Effector CD8-positive, alpha-beta T cell (primary cell): ENCODE results near the gene ST7L.
A peak's percentile ranks its signal among the peaks of the same experiment; 100 is the strongest.

Source experiments
- DNase-seq: peaks from one replicate; lab custom pipeline; 2025; lab: John Stamatoyannopoulos, UW

Gene ST7L

DNA sequence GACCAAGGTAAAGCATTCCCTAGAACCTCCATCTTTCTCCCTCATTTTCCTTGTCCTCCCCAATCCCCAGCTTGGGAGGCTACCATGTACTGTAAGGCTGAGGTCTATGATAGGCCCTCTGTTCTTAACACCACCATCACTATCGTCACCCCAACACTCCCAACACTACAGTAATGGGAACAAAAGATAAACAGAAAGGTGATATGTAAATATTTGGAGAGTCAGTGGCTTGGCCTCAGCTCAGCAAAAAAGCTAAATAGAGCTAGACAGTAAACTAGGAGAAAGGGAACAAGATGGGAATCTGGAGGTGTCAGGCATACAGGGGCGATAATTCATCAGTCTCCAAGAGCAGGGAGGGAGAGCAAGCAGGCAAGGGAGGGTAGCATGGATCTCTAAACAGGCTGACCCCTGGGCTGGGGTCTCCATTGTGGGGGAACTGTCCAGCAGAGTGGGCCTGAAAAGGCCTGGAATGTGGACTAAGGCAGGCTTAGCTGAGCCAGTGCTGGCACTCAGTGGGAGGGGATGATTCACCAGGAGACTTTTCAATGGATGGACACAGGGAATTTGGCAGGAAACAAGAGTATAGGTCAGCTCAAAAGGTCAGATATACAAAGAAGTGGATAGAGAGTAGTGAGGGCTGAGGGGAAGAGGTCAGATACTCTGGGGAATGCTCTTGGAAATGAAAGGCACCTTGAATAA, 103.5 kb downstream of the ST7L start:
- DNase-seq: no peak

DNA sequence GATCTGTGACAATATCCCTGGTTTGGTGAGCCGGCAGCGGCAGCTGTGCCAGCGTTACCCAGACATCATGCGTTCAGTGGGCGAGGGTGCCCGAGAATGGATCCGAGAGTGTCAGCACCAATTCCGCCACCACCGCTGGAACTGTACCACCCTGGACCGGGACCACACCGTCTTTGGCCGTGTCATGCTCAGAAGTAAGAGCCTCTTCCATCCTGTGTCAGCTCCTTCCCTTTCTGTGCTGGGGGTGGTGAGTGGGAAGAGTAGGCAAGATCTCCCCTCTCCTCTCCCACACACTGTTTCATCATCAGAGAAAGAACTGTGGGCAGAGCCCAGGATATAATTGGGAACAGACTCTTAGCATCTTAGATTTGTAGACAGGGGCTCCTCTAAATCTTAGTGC, 104.0 kb downstream of the ST7L start:
- no peak for DNase-seq

DNA sequence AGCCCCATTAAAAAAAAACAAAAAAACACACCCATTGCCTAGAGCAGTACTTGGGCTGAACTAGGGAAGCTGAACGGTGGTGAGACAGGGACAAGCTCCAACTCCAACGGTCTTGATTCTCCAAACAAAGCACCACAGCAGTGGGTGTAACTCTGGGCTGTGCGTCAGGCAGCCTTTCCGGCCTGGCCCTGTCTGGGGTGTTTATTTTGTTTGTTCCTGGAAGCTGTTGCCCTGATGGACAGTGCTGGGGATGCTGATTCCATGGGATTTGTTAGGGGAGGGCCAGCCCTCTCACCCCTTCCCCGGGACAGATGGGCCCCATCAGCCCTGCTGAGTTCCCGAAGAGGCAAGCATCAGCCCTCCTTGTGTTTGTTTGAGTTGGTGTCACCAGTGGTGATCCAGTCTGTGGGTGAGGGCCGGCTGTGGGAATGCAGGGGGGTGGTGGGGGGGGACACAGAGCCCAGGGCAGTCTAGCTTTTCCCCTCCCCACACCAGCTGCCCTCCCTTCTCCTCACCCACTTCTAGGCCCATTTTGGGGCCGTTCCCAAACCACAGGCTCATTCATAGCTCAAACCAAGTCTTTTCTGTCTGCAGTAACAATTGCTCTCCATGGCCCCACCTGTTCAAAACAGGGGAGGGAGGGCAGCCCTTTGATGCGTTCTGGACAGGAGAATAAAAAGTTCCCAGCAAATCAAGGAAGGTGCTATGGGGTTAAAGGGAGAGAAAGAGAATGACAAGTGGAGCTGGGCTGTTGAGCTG, 105.7 kb downstream of the ST7L start:
- no peak for DNase-seq

GRCh38 chr1:112511897-112512296, 107.0 kb downstream of the ST7L start:
- DNase-seq: no peak

DNA sequence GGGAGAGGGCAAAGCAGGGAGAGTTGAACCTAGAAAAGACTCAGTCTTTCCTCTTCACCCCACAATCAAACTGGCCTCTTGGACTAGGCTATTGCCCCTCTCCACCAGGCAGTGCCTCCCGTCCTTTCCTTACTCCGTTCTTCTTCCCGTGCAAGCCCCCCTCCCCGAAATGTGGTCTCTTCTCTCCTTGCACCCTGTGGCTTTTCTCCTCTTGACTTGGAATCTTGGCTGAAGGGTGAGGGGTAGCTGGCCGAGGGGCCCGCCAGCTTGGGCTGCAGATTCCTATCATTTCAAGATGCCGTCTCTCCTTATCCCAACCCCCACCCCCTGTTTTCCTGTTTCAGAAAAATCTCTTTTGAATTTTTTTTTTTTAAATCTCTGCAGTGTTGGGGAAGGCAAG, 108.6 kb downstream of the ST7L start:
- no peak for DNase-seq

DNA sequence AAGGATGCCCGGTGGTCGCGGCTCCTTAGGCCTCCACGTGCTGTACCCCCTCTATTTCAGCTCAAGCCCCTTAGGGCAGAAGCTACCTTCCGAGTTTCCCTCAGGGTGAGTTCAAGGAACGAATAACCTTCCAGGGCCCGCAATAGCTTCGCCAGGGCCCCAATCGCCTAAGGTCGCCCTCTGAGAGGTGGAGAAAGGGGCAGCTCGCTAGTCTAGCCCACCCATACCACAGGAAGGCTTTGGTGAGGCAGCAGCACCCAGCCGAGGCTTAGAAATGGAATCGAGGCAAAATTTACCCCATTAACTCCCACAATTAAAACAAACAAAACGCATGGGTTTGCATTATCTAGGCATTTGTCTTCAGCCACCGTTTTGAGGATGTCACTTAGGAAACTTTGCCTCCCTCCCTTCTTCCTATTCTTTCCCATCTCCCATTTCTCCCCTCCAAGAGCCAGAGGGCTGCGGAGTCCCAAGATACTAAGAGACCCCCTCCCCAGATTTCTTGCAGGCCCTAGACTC, 109.2 kb downstream of the ST7L start:
- no peak for DNase-seq

DNA sequence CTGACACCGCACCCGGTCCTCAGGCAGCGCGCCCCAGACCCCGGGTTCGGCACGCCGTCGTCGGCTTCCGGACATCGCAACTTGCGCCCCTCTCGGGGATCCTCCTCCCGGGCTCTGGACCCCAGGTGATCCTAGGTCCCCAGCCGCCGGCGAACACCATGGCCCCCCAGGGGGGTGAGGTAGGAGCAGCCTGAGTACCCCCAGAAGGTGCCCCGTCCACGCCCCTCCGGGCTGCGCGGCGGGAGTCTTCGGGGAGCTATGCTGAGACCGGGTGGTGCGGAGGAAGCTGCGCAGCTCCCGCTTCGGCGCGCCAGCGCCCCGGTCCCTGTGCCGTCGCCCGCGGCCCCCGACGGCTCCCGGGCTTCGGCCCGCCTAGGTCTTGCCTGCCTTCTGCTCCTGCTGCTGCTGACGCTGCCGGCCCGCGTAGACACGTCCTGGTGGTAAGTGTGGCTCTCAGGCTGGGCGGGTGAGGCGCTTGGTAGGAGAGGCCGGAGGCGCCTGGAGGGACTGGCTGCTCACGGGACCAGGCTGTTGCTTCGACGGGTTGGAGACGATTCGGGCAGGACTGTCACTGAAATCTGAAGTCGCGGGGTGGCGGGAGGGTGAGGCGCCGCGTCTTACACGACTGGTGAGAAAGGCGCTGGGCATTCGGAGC, 109.8 kb downstream of the ST7L start:
- DNase-seq: no peak

DNA sequence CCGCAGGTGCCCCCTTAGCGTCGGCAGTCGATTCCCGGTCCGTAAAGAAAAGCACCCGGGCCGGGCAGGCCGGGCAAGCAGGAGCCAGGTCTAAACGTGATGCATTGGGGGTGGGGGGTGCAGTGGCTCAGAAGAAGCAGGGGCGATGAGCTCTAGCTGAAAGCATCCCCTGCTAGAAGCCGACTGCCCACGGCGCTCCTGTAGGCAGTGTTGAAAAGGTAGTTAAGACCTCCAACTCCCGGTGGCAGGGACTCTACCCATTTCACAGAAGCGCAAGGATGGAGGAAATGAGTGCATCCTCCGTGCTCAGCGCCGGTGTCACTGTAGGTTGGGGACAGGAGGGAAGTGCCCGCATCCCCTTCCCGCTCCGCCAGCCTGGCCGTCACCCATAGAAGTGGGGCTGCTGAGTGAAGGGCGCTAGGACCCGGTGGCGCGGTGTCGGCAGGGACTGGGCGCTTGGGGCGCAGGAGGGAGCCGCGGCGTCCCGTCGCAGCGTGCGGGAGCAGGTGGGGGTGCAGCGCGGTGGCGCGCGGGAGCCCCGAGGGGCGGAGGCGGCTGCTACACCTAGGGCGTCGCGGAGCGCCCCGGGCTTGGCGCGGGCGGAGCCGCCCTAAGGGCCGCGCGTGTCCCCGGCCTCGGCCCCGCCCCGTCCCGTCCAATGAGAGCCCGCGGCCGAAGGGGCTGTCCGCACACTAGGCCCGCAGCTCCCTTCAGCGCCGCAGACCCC, 110.5 kb downstream of the ST7L start, which contains the start of gene WNT2B:
Gene WNT2B (plus strand): TSS at position 688 of the 727 bp plus-strand sequence. CDS start 298 bp downstream, outside the sequence.
- peak; percentile 4 for DNase-seq

DNA sequence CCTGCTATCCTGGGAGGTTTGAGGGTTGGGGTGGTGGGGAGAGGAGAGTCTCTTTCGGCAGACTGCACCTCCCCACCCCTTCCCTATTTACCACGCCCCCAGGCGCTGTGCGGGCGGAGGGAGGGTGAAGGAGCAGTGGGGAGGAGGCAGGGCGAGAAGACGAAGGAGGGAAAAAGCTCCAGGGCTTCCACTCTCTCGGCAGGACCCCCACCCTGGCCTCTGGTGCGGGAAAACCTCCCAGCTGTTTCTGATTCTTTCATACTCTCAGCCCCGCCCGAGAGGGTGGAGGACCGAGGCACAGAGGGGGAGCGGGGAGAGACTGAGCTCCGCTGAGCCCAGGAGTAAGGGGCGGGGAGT, 111.0 kb downstream of the ST7L start:
- no peak for DNase-seq

GRCh38 chr1:112507336-112507735, 111.6 kb downstream of the ST7L start:
- DNase-seq: no peak

DNA sequence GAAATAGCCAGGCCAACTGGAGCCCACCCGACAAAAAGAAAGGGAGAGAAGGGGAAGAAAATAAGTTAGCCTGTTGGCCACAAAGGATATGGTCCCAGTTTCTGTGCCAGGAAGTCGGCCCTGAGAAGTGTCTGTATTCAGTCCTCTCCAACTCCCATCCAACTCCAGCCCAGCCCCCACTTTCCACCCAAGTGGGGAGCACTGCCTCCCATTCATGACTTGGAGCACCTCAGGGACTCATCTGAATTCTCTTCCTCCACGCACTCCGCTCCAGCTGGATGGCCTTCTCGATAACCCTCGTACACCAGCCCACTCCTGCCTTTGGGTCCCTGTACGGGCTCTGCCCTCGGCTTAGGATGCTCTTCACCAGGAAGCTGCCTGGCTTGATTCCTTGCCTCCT, 112.2 kb downstream of the ST7L start:
- no peak for DNase-seq

DNA sequence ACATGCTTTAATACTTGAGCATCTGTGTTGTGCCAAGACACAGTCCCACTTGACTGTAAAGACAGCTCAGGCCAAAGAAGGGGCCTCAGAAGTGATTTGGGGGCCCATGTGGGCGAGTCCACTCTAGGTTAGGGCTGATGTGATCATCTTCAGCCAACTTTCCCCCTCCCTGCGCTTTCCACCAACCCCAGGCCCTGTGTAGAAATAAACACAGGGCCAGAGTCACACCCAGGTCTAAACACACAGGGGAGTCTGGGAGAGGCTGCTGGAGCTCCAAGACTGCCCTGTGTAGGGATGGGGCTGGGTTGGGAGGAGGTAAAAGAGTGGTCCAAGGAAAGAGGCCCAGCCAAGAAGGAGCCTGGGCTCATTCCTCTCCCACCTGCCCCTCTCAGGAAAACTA, 112.6 kb downstream of the ST7L start:
- no peak for DNase-seq

DNA sequence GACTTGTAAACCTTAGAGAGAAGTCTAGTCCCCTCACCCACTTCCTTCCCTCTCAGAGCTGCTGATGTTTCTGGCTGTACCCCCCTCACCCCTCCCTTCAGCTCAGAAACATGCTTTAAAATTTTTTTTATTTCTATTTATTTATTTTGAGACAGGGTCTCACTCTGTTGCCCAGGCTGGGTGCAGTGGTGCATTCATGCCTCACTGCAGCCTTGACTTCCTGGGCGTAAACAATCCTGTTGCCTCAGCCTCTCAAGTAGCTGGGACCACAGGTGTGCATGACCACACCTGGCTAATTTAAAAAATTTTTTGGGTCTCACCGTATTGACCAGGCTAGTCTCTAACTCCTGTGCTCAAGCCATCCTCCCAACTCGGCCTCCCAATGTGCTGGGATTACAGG, 113.1 kb downstream of the ST7L start:
- no peak for DNase-seq

- no peak for DNase-seq
Observed at GRCh38 chr1:112505400-112505785, 113.5 kb downstream of the ST7L start.

DNA sequence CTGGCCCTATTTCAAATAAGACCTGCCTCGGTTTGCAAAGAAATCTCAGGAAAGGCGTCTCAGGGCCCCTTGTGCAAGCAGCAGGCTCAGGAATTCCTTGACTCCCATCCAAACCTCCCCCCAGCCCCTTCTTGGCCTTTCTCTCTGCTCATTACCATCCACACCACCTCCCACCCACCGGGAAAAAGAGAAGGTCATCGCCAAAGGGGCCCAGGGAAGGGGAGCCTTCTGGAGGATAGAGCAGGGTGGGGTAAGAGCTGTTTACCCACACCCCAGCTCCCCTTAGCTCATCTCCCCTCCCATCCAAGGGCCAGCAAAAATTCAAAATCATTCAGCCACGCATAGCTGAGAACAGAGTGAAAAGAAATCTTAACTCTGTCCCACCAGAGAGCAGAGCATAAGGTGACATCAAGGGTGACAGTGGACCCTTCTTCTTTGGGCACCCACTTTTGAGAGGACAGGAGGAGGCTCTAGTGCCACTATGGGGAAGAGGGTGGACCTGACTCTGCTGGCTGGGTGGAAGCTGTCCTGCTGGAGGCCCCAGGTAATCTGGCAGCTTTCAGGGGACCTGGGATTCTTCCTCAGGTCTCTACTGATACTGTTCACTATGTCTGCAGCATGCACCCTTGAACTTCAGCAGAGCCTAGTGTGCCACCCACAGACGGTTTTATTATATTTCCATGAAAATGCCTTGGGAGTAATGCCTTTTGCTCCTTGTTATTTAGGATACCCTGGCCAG, 114.1 kb downstream of the ST7L start:
- DNase-seq: no peak

- DNase-seq: no peak
Observed at GRCh38 chr1:112504001-112504660, 114.8 kb downstream of the ST7L start.

- DNase-seq: no peak
Observed at GRCh38 chr1:112502826-112503225, 116.1 kb downstream of the ST7L start.

- DNase-seq: peak; percentile 20
Observed at GRCh38 chr1:112501810-112502641, 116.9 kb downstream of the ST7L start.

GRCh38 chr1:112496290-112496689, 122.7 kb downstream of the ST7L start:
- no peak for DNase-seq

DNA sequence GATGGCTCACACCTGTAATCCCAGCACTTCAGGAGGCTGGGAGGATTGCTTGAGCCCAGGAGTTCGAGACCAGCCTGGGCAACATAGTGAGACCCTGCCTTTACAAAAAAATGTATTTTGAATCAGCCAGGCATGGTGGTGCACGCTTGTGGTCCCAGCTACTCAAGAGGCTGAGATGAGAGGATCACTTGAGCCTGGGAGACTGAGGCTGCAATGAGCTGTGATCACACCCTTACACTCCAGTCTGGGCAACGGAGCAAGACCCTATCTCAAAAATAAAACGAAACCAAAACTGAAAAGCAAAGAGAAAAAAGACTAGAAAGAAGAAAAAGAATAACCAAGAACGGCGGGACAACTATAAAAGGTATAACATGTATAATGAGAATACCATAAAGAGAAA, 125.6 kb downstream of the ST7L start:
- no peak for DNase-seq
